Keratinocyte (primary cell): ENCODE data around the gene LILRA1. TPM values are rescaled to one million over a fixed set of nuclear protein-coding genes. Genes with fewer than 3 reads are reported as not detected.

Experiments used
- DNase-seq: peaks from one replicate; pipeline ENCODE4 v3.0.0-alpha.2; 2011; ENCODE audit warnings: low read depth, missing footprints, low spot score
- FAIRE-seq: peaks from 2 replicates; lab custom pipeline; 2011; peaks lifted over from hg19 to GRCh38; lab: Jason Lieb, UNC
- H2AFZ ChIP-seq: 2 replicates; pipeline ENCODE4 v1.6.0; 2012; ENCODE audit warnings: low read length, control low read depth, inconsistent platforms; ENCODE audit not compliant: control insufficient read depth
- H3K27ac ChIP-seq: 2 replicates; pipeline ENCODE4 v1.5.1; 2011; ENCODE audit warnings: low read length; ENCODE audit not compliant: control insufficient read depth, insufficient read depth
- H3K27me3 ChIP-seq: 3 replicates; pipeline ENCODE4 v1.6.0; 2011; ENCODE audit warnings: low read length; ENCODE audit not compliant: control insufficient read depth, insufficient read depth; ENCODE audit errors: extremely low read depth
- H3K36me3 ChIP-seq, 2 experiments: 2 replicates in 1 of 2; 3 replicates in 1 of 2; pipeline ENCODE4 v1.5.1; 2011; ENCODE audit warnings: low read length in 2 of 2, mild to moderate bottlenecking in 1 of 2; ENCODE audit not compliant: control insufficient read depth in 2 of 2, insufficient read depth in 2 of 2; ENCODE audit errors: extremely low read depth in 1 of 2
- H3K4me1 ChIP-seq: 3 replicates; pipeline ENCODE4 v1.5.1; 2011; ENCODE audit warnings: low read length; ENCODE audit not compliant: control insufficient read depth, insufficient read depth; ENCODE audit errors: extremely low read depth
- H3K4me2 ChIP-seq: 3 replicates; pipeline ENCODE4 v1.6.0; 2011; ENCODE audit warnings: low read depth, low read length; ENCODE audit not compliant: control insufficient read depth, insufficient read depth; ENCODE audit errors: extremely low read depth
- H3K4me3 ChIP-seq, 3 experiments: fragments of 200-600 bp in 1 of 3; sonication (generic) in 1 of 3; 2 replicates in 2 of 3; 3 replicates in 1 of 3; pipeline ENCODE4 v1.5.1; 2011 to 2016; ENCODE audit warnings: low read length in 3 of 3, mild to moderate bottlenecking in 3 of 3, control low read depth in 2 of 3, inconsistent platforms in 1 of 3, low read depth in 1 of 3, mixed read lengths in 1 of 3, mixed run types in 1 of 3, moderate library complexity in 1 of 3; ENCODE audit not compliant: control insufficient read depth in 2 of 3, insufficient read depth in 2 of 3; ENCODE audit errors: extremely low read depth in 1 of 3
- H3K79me2 ChIP-seq: 2 replicates; pipeline ENCODE4 v1.6.0; 2012; ENCODE audit warnings: low read length; ENCODE audit not compliant: control insufficient read depth, insufficient read depth
- H3K9ac ChIP-seq: 3 replicates; pipeline ENCODE4 v1.6.0; 2011; ENCODE audit warnings: low read length; ENCODE audit not compliant: control insufficient read depth, insufficient read depth; ENCODE audit errors: extremely low read depth
- H3K9me1 ChIP-seq: 3 replicates; pipeline ENCODE4 v1.6.0; 2011; ENCODE audit warnings: low read length; ENCODE audit not compliant: control insufficient read depth, insufficient read depth; ENCODE audit errors: extremely low read depth
- H3K9me3 ChIP-seq: 2 replicates; pipeline ENCODE4 v1.5.1; 2012; ENCODE audit warnings: low read depth, low read length; ENCODE audit not compliant: control insufficient read depth
- H4K20me1 ChIP-seq: 3 replicates; pipeline ENCODE4 v1.6.0; 2011; ENCODE audit warnings: low read length; ENCODE audit not compliant: control insufficient read depth, insufficient read depth; ENCODE audit errors: extremely low read depth
- EZH2 ChIP-seq: IDR thresholded peaks from one replicate; pipeline ENCODE4 v1.6.1; 2012; ENCODE audit warnings: inconsistent platforms, mild to moderate bottlenecking, low read length, moderate library complexity
- dilution Hi-C: fragments of 300-500 bp; cut with MboI; formaldehyde crosslinking; loops from one replicate; pipeline ENCODE4 v1.7.0; 2020; ENCODE audit warnings: low sequenced_read_pairs; ENCODE audit not compliant: extremely low pct_ligation_motif_present
- polyA plus RNA-seq, 5 experiments: library from polyadenylated mRNA; depleted of rRNA in 3 of 5; stranded (reverse) in 3 of 5; stranded (forward) in 1 of 5; unstranded in 1 of 5; fragments of >200 nt; gene quantifications; 1 replicate in 1 of 5; 2 replicates in 3 of 5; 3 replicates in 1 of 5; pipeline versions ENCODE4 v1.2.1 to v1.2.3, GENCODE V29; 2011 to 2012; ENCODE audit warnings: missing spikeins in 2 of 5, low read depth in 1 of 5, low replicate concordance in 1 of 5
- TF ChIP-seq, protein P1 (sequence below), 3 experiments: IDR thresholded peaks in 1 of 3; conservative IDR thresholded peaks in 1 of 3; optimal IDR thresholded peaks in 1 of 3; 2 replicates in 2 of 3; 3 replicates in 1 of 3; pipeline versions ENCODE3 to v1.5.1; 2011; ENCODE audit warnings: low read length in 3 of 3, mild to moderate bottlenecking in 3 of 3, moderate library complexity in 2 of 3, control low read depth in 1 of 3, inconsistent platforms in 1 of 3; ENCODE audit not compliant: insufficient read depth in 2 of 3; ENCODE audit errors: extremely low read depth in 1 of 3

LILRA1 gene
- polyA plus RNA-seq, 1 donor (not counting 4 experiments of a cell fraction or from before 2014, with no cell fraction given), result not detected

DNA sequence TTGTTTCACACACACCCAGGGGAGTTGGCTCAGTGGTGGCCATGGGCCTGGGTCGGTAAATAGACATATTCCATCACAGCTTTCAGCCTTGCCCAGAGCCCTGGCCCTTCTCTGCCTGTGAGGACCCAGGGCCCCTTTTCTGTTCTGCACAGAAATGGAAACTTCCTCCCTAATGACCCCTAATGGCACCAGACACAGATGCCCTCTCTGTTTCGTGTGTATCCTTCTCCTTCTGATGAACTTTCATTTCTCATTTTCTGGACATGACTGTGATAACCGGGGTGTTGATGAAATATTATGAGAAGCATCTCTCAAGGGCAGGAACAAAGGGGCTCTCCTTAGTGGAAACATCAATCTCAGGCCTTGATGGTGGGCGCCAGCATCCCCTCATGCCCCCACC, 12.8 kb downstream of the LILRA1 start:
- DNase-seq, result no peak
- H3K27me3 ChIP-seq, result no peaks in the 10 kb centered on the region
- H3K4me2 ChIP-seq, result no peak overlapping the region
- peaks cover 6% of the 10 kb centered on the region for H3K9me3 ChIP-seq
- H3K9ac ChIP-seq, result no peak overlapping the region
- no peaks in the 10 kb centered on the region for H3K9me1 ChIP-seq
- H3K4me3 ChIP-seq, result no peak overlapping the region
- dilution Hi-C loops, result no loop called here
- H4K20me1 ChIP-seq, result no peaks in the 10 kb centered on the region
- H3K79me2 ChIP-seq, result no peaks in the 10 kb centered on the region
- no peaks in the 10 kb centered on the region for H3K36me3 ChIP-seq
- H3K27ac ChIP-seq, result no peak overlapping the region
- no peaks in the 10 kb centered on the region for H3K4me1 ChIP-seq
- FAIRE-seq, result no peak
- TF ChIP-seq, protein P1, sequence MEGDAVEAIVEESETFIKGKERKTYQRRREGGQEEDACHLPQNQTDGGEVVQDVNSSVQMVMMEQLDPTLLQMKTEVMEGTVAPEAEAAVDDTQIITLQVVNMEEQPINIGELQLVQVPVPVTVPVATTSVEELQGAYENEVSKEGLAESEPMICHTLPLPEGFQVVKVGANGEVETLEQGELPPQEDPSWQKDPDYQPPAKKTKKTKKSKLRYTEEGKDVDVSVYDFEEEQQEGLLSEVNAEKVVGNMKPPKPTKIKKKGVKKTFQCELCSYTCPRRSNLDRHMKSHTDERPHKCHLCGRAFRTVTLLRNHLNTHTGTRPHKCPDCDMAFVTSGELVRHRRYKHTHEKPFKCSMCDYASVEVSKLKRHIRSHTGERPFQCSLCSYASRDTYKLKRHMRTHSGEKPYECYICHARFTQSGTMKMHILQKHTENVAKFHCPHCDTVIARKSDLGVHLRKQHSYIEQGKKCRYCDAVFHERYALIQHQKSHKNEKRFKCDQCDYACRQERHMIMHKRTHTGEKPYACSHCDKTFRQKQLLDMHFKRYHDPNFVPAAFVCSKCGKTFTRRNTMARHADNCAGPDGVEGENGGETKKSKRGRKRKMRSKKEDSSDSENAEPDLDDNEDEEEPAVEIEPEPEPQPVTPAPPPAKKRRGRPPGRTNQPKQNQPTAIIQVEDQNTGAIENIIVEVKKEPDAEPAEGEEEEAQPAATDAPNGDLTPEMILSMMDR (optimal IDR thresholded peaks at IDR 0.05 in 1 of 3, IDR thresholded peaks at IDR 0.05 in 1 of 3, conservative IDR thresholded peaks at IDR 0.05 in 1 of 3; ENCODE audit: extremely low read depth in 1 of 3, insufficient read depth in 2 of 3, low read length in 3 of 3), result no peak
- TF ChIP-seq EZH2, result no peak
- H2AFZ ChIP-seq, result no peak overlapping the region

GRCh38 chr19:54606891-54607784, 13.7 kb downstream of the LILRA1 start:
- DNase-seq (no peak), FAIRE-seq (no peak)
- H4K20me1 ChIP-seq, result no peaks in the 10 kb centered on the region
- H3K4me3 ChIP-seq, result no peak overlapping the region
- no peak overlapping the region for H3K27ac ChIP-seq
- TF ChIP-seq EZH2, result no peak
- TF ChIP-seq, protein P1 (optimal IDR thresholded peaks at IDR 0.05 in 1 of 3, IDR thresholded peaks at IDR 0.05 in 1 of 3, conservative IDR thresholded peaks at IDR 0.05 in 1 of 3; ENCODE audit: extremely low read depth in 1 of 3, insufficient read depth in 2 of 3, low read length in 3 of 3), result no peak
- no peak overlapping the region for H3K9ac ChIP-seq
- H3K27me3 ChIP-seq, result no peaks in the 10 kb centered on the region
- no peaks in the 10 kb centered on the region for H3K79me2 ChIP-seq
- no peaks in the 10 kb centered on the region for H3K4me1 ChIP-seq
- H3K4me2 ChIP-seq, result no peak overlapping the region
- H3K9me1 ChIP-seq, result no peaks in the 10 kb centered on the region
- H2AFZ ChIP-seq, result no peak overlapping the region
- H3K9me3 ChIP-seq, result peaks cover 6% of the 10 kb centered on the region
- dilution Hi-C loops, result no loop called here
- H3K36me3 ChIP-seq, result no peaks in the 10 kb centered on the region
